ENCODE measurements around the gene MAML1.

The MAML1 gene

DNA sequence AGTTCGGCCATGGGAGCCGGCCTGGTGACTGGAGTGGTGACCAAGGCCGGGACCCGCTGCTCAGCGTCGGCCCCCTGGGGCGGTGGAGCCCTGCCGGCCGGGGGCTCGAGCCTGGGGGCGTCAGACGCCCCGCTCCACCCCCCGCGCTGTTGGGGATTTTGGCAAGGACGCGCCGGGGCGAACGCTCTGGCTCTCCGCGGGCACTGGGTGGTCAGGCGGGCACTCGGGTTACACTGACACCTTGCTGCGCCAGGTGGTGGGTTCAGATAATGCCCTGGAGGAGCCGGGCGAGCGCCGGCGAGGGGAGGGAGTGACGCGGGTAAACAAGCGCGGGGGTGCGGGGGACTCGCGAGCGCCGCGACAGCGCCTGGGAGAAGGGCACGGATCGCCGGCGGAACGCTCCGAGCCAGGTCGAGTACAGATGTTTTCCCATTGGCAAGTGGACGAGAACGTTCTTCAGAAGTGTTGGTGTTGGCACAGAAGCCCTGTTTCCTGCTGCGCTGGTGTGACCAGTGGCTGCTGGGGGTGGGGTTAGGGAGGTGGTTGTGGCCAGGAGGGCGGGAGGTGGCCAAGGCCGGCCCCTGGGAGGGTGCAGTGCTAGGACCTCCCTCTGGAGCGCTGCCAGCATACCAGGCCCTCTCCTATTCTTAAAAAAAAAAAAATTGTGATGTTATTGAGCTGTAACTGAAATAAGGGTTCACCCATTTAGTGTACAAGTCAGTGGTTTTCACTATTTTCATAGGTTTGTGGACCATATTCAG, 88.9 kb downstream of the MAML1 start:
- H3K36me3 ChIP-seq, result peaks cover 41 to 47% (median 43%) of the 10 kb centered on the region in 11 experiments
- no peaks in the 10 kb centered on the region for H3K9me3 ChIP-seq (replicated peaks in 1 of 11)
- peak overlapping the region; percentile 87 to 100 (median 98) for H3K4me3 ChIP-seq
- peaks cover 50 to 88% (median 60%) of the 10 kb centered on the region in 10 experiments for H3K4me1 ChIP-seq
- no peak for TF ChIP-seq Cebpa-rat (IDR thresholded peaks at IDR 0.05)
- H3K27ac ChIP-seq, result peak overlapping the region; percentile 89 to 98 (median 94)
- H3K4me2 ChIP-seq, result peak overlapping the region; percentile 89 to 100 (median 98)
- peaks cover 13 to 22% (median 21%) of the 10 kb centered on the region in 11 experiments for H3K27me3 ChIP-seq
- peaks cover 50 to 68% (median 57%) of the 10 kb centered on the region in 11 experiments for H4K20me1 ChIP-seq
- peak overlapping the region; percentile 91 to 99 (median 98) for H3K9ac ChIP-seq

DNA sequence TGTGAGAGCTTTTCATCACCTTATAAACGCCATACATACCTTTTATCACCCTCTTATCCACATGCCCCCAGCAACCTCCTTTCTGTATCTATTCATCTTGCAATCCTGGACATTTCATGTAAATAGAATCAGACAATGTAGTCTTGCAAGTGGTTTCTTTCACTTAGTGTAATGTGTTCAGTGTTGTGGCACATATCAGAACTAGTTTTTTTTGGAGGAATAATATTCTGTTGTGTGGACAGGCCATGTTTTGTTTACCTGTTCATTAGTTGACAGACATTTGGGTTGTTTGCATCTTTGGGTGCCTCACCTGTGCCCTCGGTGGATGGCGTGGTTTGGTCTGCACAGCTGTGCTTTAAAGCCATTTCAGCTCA, 89.4 kb downstream of the MAML1 start:
- H3K9ac ChIP-seq, result peak overlapping the region; percentile 91 to 99 (median 98); a peak in 21 of 22 replicates
- H3K4me3 ChIP-seq, result peak overlapping the region; percentile 87 to 100 (median 98)
- no peak for TF ChIP-seq Cebpa-rat (IDR thresholded peaks at IDR 0.05)
- peaks cover 49 to 88% (median 59%) of the 10 kb centered on the region in 10 experiments for H3K4me1 ChIP-seq
- peak overlapping the region; percentile 89 to 100 (median 98) for H3K4me2 ChIP-seq
- H3K27ac ChIP-seq, result peak overlapping the region in 5 of 11 experiments; percentile 89 to 98 (median 97); a peak in 4 of 22 replicates
- H3K27me3 ChIP-seq, result peaks cover 7 to 17% (median 16%) of the 10 kb centered on the region in 11 experiments
- peaks cover 50 to 68% (median 63%) of the 10 kb centered on the region in 11 experiments for H4K20me1 ChIP-seq
- no peaks in the 10 kb centered on the region for H3K9me3 ChIP-seq (replicated peaks in 1 of 11)
- peaks cover 47 to 53% (median 48%) of the 10 kb centered on the region in 11 experiments for H3K36me3 ChIP-seq

DNA sequence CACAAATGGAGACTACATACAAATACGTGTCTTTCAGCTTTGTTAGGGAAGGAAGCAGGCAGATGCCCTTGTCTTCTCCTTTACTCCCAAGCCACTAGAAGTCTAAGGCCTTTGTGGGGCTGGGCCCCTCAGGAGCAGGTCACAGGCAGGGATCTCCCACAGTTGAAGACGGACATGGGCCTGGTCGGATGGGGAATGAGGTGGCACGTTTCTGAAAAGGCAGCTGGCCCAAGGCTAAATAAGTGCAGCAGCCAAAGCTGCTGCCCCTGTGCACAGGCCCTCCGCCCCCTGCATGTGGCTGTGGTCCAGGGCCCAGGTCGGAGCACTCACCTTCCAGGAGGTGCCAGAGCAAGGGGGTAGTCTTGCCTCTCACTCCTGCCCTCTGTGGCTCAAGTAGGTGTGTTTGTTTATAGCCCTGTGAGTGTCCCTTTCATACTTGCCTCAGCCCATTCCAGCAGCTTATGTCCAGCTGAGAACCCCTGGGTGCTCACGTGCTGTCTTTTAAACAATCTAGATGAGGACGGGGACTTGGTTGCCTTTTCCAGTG, 89.9 kb downstream of the MAML1 start:
- peaks cover 50 to 68% (median 67%) of the 10 kb centered on the region in 11 experiments for H4K20me1 ChIP-seq

DNA sequence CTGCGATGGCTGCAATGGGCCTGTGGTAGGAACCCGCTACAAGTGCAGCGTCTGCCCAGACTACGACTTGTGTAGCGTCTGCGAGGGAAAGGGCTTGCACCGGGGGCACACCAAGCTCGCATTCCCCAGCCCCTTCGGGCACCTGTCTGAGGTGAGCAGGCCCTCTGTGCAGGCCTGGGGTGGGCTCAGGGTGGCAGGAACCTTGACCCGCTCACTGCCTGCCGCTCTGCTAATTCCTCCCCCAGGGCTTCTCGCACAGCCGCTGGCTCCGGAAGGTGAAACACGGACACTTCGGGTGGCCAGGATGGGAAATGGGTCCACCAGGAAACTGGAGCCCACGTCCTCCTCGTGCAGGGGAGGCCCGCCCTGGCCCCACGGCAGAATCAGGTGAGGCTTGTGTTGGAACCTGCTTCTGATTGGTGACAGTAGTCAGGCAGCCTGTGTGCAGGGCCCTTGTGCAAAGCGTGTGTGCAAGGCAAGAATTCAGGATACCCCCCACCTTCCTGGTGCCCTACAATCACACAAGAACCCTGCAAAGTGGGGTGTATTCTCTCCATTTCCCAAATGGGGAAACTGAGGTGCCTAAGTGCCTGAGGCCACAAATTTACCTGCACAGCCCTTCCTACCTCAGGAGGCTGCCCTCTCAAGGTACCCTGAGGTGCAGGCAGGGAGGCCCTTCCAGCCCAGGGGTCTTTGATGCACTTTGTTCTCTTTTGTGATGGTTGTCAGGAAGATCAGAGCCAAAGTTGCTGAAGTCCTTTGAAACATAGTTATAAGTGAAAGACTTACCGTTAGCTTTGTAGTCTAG, 91.5 kb downstream of the MAML1 start:
- Histone ChIP-seq H3K27me3 (no peaks in the 10 kb centered on the region), H3K9ac (peak overlapping the region in 3 of 11 experiments; percentile 21 to 99 (median 98); a peak in 5 of 22 replicates), H3K27ac (no peak overlapping the region), H3K4me3 (peak overlapping the region in 1 of 10 experiments; percentile 21; a peak in 2 of 20 replicates), H4K20me1 (peaks cover 54 to 84% (median 79%) of the 10 kb centered on the region in 11 experiments), H3K36me3 (peaks cover 63 to 72% (median 67%) of the 10 kb centered on the region in 11 experiments), H3K9me3 (replicated peaks in 1 of 11) (peaks cover 0 to 6% (median 4%) of the 10 kb centered on the region in 11 experiments; a peak in 10 of 22 replicates), H3K4me1 (peaks cover 42 to 88% (median 51%) of the 10 kb centered on the region in 10 experiments), H3K4me2 (peak overlapping the region in 3 of 11 experiments; percentile 91 to 100 (median 99); a peak in 5 of 22 replicates)
- TF ChIP-seq Cebpa-rat (IDR thresholded peaks at IDR 0.05), result no peak

More for the DNA sequence above, 89.9 kb downstream of the MAML1 start:
- Histone ChIP-seq H3K36me3 (peaks cover 48 to 57% (median 52%) of the 10 kb centered on the region in 11 experiments), H3K27ac (peak overlapping the region in 1 of 11 experiments; percentile 38; a peak in 1 of 22 replicates), H3K27me3 (peaks cover 3 to 12% (median 11%) of the 10 kb centered on the region in 11 experiments), H3K9ac (peak overlapping the region; percentile 12 to 99 (median 98); a peak in 18 of 22 replicates), H3K4me1 (peaks cover 48 to 88% (median 59%) of the 10 kb centered on the region in 10 experiments), H3K4me3 (peak overlapping the region in 9 of 10 experiments; percentile 87 to 100 (median 99); a peak in 15 of 20 replicates), H3K9me3 (replicated peaks in 1 of 11) (no peaks in the 10 kb centered on the region), H3K4me2 (peak overlapping the region; percentile 89 to 100 (median 98))
- TF ChIP-seq Cebpa-rat (IDR thresholded peaks at IDR 0.05), result no peak

DNA sequence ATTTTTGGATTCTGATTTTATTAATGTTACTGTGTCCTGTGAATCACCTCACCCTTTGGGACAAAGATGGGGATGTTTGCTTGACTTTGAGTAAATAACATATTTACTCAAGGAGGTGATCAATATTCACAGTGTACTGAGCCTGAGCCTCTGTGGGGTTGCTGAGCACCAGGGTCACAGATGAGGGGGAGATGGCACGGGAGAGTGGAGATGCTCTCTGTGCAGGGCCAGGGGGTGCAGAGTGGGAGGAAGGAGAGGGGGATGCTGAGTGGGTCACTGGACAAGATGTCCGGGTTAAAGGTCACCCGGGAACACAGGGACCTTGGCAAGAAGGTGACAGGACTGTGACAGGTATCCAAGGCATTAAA, 92.1 kb downstream of the MAML1 start:
- H3K27ac ChIP-seq, result no peak overlapping the region
- H3K4me1 ChIP-seq, result peaks cover 36 to 83% (median 45%) of the 10 kb centered on the region in 10 experiments
- peaks cover 54 to 89% (median 81%) of the 10 kb centered on the region in 11 experiments for H4K20me1 ChIP-seq
- H3K27me3 ChIP-seq, result no peaks in the 10 kb centered on the region
- peak overlapping the region in 1 of 11 experiments; percentile 99; a peak in 3 of 22 replicates for H3K9ac ChIP-seq
- peaks cover 69 to 78% (median 73%) of the 10 kb centered on the region in 11 experiments for H3K36me3 ChIP-seq
- no peak for TF ChIP-seq Cebpa-rat (IDR thresholded peaks at IDR 0.05)
- peak overlapping the region in 2 of 11 experiments; percentile 91 to 99; a peak in 4 of 22 replicates for H3K4me2 ChIP-seq
- peak overlapping the region in 1 of 10 experiments; percentile 21; a peak in 1 of 20 replicates for H3K4me3 ChIP-seq
- peaks cover 0 to 11% (median 8%) of the 10 kb centered on the region in 11 experiments; a peak in 14 of 22 replicates for H3K9me3 ChIP-seq (replicated peaks in 1 of 11)

DNA sequence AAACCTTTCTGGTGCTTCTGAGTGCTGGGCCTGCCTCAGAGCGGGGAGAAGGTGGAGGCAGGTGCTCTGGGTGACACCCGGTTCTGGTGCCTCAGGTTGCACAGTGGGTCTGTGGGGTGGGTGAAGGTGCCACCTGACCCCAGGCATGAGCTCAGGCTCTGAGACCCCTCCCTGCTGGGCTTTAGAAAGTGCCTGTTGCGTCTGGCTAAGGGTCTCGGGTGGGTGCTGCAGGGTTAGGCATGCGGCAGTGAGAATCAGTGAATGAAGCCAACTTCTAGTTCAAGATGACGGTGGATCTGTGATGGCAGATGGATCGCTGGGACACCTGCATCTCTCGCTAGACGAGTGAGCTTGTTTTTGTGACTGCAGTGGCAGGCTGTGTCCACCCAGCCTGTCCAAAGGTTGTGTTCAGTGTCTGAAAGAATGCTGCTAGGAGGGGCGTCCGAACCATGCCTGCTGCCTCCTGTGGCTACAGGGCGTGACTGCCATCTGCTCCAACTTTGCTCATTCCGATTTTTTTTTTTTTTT, 93.1 kb downstream of the MAML1 start:
- peaks cover 54 to 99% (median 81%) of the 10 kb centered on the region in 11 experiments for H4K20me1 ChIP-seq
- H3K4me3 ChIP-seq, result no peak overlapping the region
- H3K9ac ChIP-seq, result peak overlapping the region in 1 of 11 experiments; percentile 99; a peak in 1 of 22 replicates

More for the DNA sequence above, 93.1 kb downstream of the MAML1 start:
- H3K9me3 ChIP-seq (replicated peaks in 1 of 11), result peaks cover 0 to 21% (median 18%) of the 10 kb centered on the region in 11 experiments; a peak in 14 of 22 replicates
- H3K27ac ChIP-seq, result no peak overlapping the region
- no peak for TF ChIP-seq Cebpa-rat (IDR thresholded peaks at IDR 0.05)
- H3K4me2 ChIP-seq, result peak overlapping the region in 2 of 11 experiments; percentile 91 to 99; a peak in 4 of 22 replicates
- H3K4me1 ChIP-seq, result peaks cover 27 to 75% (median 36%) of the 10 kb centered on the region in 10 experiments
- no peaks in the 10 kb centered on the region for H3K27me3 ChIP-seq
- H3K36me3 ChIP-seq, result peaks cover 78 to 88% (median 83%) of the 10 kb centered on the region in 11 experiments
